Measurements from ENCODE around the gene ADAMTS14. TPM values are rescaled to one million over a fixed set of nuclear protein-coding genes. Genes with fewer than 3 reads are reported as not detected.
A peak's percentile ranks its signal among the peaks of the same experiment; 100 is the strongest.

Gene ADAMTS14
- total and polyA plus RNA-seq, 4 donors, result 0.08 to 2.4 (median 0.37) TPM

- Histone ChIP-seq H3K4me3 (ENCODE audit: low read length in 2 of 2) (no peak overlapping the region), H3K27me3 (ENCODE audit: control insufficient read depth in 1 of 2, insufficient read depth in 2 of 2, low read length in 1 of 2) (no peaks in the 10 kb centered on the region), H3K4me1 (ENCODE audit: control insufficient read depth in 1 of 2, insufficient read depth in 2 of 2, low read length in 2 of 2) (no peaks in the 10 kb centered on the region), H3K9me3 (ENCODE audit: control insufficient read depth, low read length) (no peaks in the 10 kb centered on the region), H3K27ac (ENCODE audit: low read depth in 1 of 2, low read length in 2 of 2) (no peak overlapping the region), H3K36me3 (ENCODE audit: control insufficient read depth in 1 of 2, insufficient read depth in 2 of 2, low read length in 1 of 2) (no peaks in the 10 kb centered on the region)
- 58 to 60% methylated on average over 19 of the region's 19 CpGs for WGBS, 2 donors
- DNase-seq, result peak in 1 of 2 donors; percentile 73
- intact Hi-C loops (cut with DNase I), result no loop called here
- ATAC-seq (ENCODE audit: low FRiP score), result peak; percentile 81
These were observed 21.5 kb downstream of the ADAMTS14 start for GRCh38 chr10:70693619-70694335.

- no peaks in the 10 kb centered on the region for H3K9me3 ChIP-seq (ENCODE audit: control insufficient read depth, low read length)
- ATAC-seq (ENCODE audit: low FRiP score), result peak; percentile 30
- WGBS, 2 donors, result 69 to 70% methylated on average over 6 of the region's 6 CpGs
- no peak for DNase-seq
- H3K36me3 ChIP-seq (ENCODE audit: control insufficient read depth in 1 of 2, insufficient read depth in 2 of 2, low read length in 1 of 2), result no peaks in the 10 kb centered on the region
- no peaks in the 10 kb centered on the region for H3K4me1 ChIP-seq (ENCODE audit: control insufficient read depth in 1 of 2, insufficient read depth in 2 of 2, low read length in 2 of 2)
- intact Hi-C loops (cut with DNase I), result no loop called here
- no peak overlapping the region for H3K4me3 ChIP-seq (ENCODE audit: low read length in 2 of 2)
- no peak overlapping the region for H3K27ac ChIP-seq (ENCODE audit: low read depth in 1 of 2, low read length in 2 of 2)
- H3K27me3 ChIP-seq (ENCODE audit: control insufficient read depth in 1 of 2, insufficient read depth in 2 of 2, low read length in 1 of 2), result no peaks in the 10 kb centered on the region
These were observed 22.3 kb downstream of the ADAMTS14 start for GRCh38 chr10:70694418-70695141.

- ATAC-seq (ENCODE audit: low FRiP score) (no peak), DNase-seq (no peak)
- Histone ChIP-seq H3K27me3 (ENCODE audit: control insufficient read depth in 1 of 2, insufficient read depth in 2 of 2, low read length in 1 of 2) (no peaks in the 10 kb centered on the region), H3K9me3 (ENCODE audit: control insufficient read depth, low read length) (no peaks in the 10 kb centered on the region), H3K4me3 (ENCODE audit: low read length in 2 of 2) (no peak overlapping the region), H3K27ac (ENCODE audit: low read depth in 1 of 2, low read length in 2 of 2) (no peak overlapping the region), H3K36me3 (ENCODE audit: control insufficient read depth in 1 of 2, insufficient read depth in 2 of 2, low read length in 1 of 2) (no peaks in the 10 kb centered on the region), H3K4me1 (ENCODE audit: control insufficient read depth in 1 of 2, insufficient read depth in 2 of 2, low read length in 2 of 2) (no peaks in the 10 kb centered on the region)
- intact Hi-C loops (cut with DNase I), result no loop called here
- WGBS, 2 donors, result 88 to 89% methylated on average over 3 of the region's 3 CpGs
These were observed 23.1 kb downstream of the ADAMTS14 start for GRCh38 chr10:70695241-70696030.

GRCh38 chr10:70698211-70698610 is 25.9 kb downstream of the ADAMTS14 start:
- Histone ChIP-seq H3K4me3 (ENCODE audit: low read length in 2 of 2) (no peak overlapping the region), H3K27me3 (ENCODE audit: control insufficient read depth in 1 of 2, insufficient read depth in 2 of 2, low read length in 1 of 2) (no peaks in the 10 kb centered on the region), H3K27ac (ENCODE audit: low read depth in 1 of 2, low read length in 2 of 2) (no peak overlapping the region), H3K36me3 (ENCODE audit: control insufficient read depth in 1 of 2, insufficient read depth in 2 of 2, low read length in 1 of 2) (no peaks in the 10 kb centered on the region), H3K4me1 (ENCODE audit: control insufficient read depth in 1 of 2, insufficient read depth in 2 of 2, low read length in 2 of 2) (no peaks in the 10 kb centered on the region), H3K9me3 (ENCODE audit: control insufficient read depth, low read length) (no peaks in the 10 kb centered on the region)
- no peak for ATAC-seq (ENCODE audit: low FRiP score)
- 21 to 29% methylated on average over 4 of the region's 4 CpGs for WGBS, 2 donors
- DNase-seq, result no peak
- intact Hi-C loops (cut with DNase I), result no loop called here

GRCh38 chr10:70699063-70699658 is 26.9 kb downstream of the ADAMTS14 start:
- DNase-seq (no peak), ATAC-seq (ENCODE audit: low FRiP score) (no peak)
- Histone ChIP-seq H3K36me3 (ENCODE audit: control insufficient read depth in 1 of 2, insufficient read depth in 2 of 2, low read length in 1 of 2) (no peaks in the 10 kb centered on the region), H3K4me3 (ENCODE audit: low read length in 2 of 2) (no peak overlapping the region), H3K27ac (ENCODE audit: low read depth in 1 of 2, low read length in 2 of 2) (no peak overlapping the region), H3K9me3 (ENCODE audit: control insufficient read depth, low read length) (no peaks in the 10 kb centered on the region), H3K27me3 (ENCODE audit: control insufficient read depth in 1 of 2, insufficient read depth in 2 of 2, low read length in 1 of 2) (no peaks in the 10 kb centered on the region), H3K4me1 (ENCODE audit: control insufficient read depth in 1 of 2, insufficient read depth in 2 of 2, low read length in 2 of 2) (no peaks in the 10 kb centered on the region)
- intact Hi-C loops (cut with DNase I), result no loop called here
- 95 to 98% methylated on average over 3 of the region's 3 CpGs for WGBS, 2 donors

GRCh38 chr10:70699659-70700174 is 27.4 kb downstream of the ADAMTS14 start:
- DNase-seq, result no peak
- intact Hi-C loops (cut with DNase I), result no loop called here
- 90 to 93% methylated on average over 10 of the region's 10 CpGs for WGBS, 2 donors
- Histone ChIP-seq H3K9me3 (ENCODE audit: control insufficient read depth, low read length) (no peaks in the 10 kb centered on the region), H3K27ac (ENCODE audit: low read depth in 1 of 2, low read length in 2 of 2) (no peak overlapping the region), H3K4me1 (ENCODE audit: control insufficient read depth in 1 of 2, insufficient read depth in 2 of 2, low read length in 2 of 2) (no peaks in the 10 kb centered on the region), H3K4me3 (ENCODE audit: low read length in 2 of 2) (no peak overlapping the region), H3K27me3 (ENCODE audit: control insufficient read depth in 1 of 2, insufficient read depth in 2 of 2, low read length in 1 of 2) (no peaks in the 10 kb centered on the region), H3K36me3 (ENCODE audit: control insufficient read depth in 1 of 2, insufficient read depth in 2 of 2, low read length in 1 of 2) (no peaks in the 10 kb centered on the region)
- no peak for ATAC-seq (ENCODE audit: low FRiP score)

- ATAC-seq (ENCODE audit: low FRiP score) (no peak), DNase-seq (no peak)
- Histone ChIP-seq H3K4me1 (ENCODE audit: control insufficient read depth in 1 of 2, insufficient read depth in 2 of 2, low read length in 2 of 2) (no peaks in the 10 kb centered on the region), H3K36me3 (ENCODE audit: control insufficient read depth in 1 of 2, insufficient read depth in 2 of 2, low read length in 1 of 2) (no peaks in the 10 kb centered on the region), H3K4me3 (ENCODE audit: low read length in 2 of 2) (no peak overlapping the region), H3K9me3 (ENCODE audit: control insufficient read depth, low read length) (no peaks in the 10 kb centered on the region), H3K27ac (ENCODE audit: low read depth in 1 of 2, low read length in 2 of 2) (no peak overlapping the region), H3K27me3 (ENCODE audit: control insufficient read depth in 1 of 2, insufficient read depth in 2 of 2, low read length in 1 of 2) (no peaks in the 10 kb centered on the region)
- intact Hi-C loops (cut with DNase I), result no loop called here
- 91 to 94% methylated on average over 15 of the region's 15 CpGs for WGBS, 2 donors
These were observed 30.0 kb downstream of the ADAMTS14 start for GRCh38 chr10:70702190-70702763.

GRCh38 chr10:70704211-70704610 is 31.9 kb downstream of the ADAMTS14 start:
- no peaks in the 10 kb centered on the region for H3K27me3 ChIP-seq (ENCODE audit: control insufficient read depth in 1 of 2, insufficient read depth in 2 of 2, low read length in 1 of 2)
- WGBS, 2 donors, result 94% methylated on average over 5 of the region's 5 CpGs
- no peaks in the 10 kb centered on the region for H3K4me1 ChIP-seq (ENCODE audit: control insufficient read depth in 1 of 2, insufficient read depth in 2 of 2, low read length in 2 of 2)
- ATAC-seq (ENCODE audit: low FRiP score) (no peak), DNase-seq (no peak)
- no peak overlapping the region for H3K4me3 ChIP-seq (ENCODE audit: low read length in 2 of 2)
- intact Hi-C loops (cut with DNase I), result no loop called here
- H3K36me3 ChIP-seq (ENCODE audit: control insufficient read depth in 1 of 2, insufficient read depth in 2 of 2, low read length in 1 of 2), result no peaks in the 10 kb centered on the region
- H3K9me3 ChIP-seq (ENCODE audit: control insufficient read depth, low read length), result no peaks in the 10 kb centered on the region
- H3K27ac ChIP-seq (ENCODE audit: low read depth in 1 of 2, low read length in 2 of 2), result no peak overlapping the region

All from aorta (tissue), 5 donors.